ENCODE data around the gene AGO4.

DNA sequence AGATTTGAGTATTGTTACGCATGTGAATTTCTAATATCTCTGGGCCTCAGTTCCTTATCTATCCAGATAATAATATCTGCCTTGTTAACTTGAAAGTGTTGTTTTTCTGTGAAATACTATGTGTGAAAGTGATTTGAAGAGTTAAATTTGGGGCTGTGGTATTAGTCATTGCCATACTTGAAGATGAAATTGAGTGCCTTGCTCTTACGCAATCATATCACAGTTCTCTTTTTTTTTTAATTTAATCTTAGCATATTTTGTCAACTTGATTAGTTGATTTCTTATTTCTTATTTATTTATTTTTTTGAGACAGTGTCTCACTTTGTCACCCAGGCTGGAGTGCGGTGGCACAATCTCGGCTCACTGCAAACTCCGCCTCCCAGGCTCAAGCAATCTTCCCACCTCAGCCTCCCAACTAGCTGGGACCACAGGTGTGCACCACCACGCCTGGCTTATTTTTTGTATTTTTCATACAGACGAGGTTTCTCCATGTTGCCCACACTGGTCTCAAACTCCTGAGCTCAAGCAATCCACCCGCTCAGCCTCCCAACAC lies 31.0 kb downstream of the AGO4 start:
- TF ChIP-seq, protein P1, sequence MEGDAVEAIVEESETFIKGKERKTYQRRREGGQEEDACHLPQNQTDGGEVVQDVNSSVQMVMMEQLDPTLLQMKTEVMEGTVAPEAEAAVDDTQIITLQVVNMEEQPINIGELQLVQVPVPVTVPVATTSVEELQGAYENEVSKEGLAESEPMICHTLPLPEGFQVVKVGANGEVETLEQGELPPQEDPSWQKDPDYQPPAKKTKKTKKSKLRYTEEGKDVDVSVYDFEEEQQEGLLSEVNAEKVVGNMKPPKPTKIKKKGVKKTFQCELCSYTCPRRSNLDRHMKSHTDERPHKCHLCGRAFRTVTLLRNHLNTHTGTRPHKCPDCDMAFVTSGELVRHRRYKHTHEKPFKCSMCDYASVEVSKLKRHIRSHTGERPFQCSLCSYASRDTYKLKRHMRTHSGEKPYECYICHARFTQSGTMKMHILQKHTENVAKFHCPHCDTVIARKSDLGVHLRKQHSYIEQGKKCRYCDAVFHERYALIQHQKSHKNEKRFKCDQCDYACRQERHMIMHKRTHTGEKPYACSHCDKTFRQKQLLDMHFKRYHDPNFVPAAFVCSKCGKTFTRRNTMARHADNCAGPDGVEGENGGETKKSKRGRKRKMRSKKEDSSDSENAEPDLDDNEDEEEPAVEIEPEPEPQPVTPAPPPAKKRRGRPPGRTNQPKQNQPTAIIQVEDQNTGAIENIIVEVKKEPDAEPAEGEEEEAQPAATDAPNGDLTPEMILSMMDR (IDR thresholded peaks at IDR 0.05) = no peak
- no peak for TF ChIP-seq EZH2phosphoT487 (IDR thresholded peaks at IDR 0.05)

All from neural progenitor cell (in vitro differentiated cells).